Psoas muscle (tissue), 8 donors: ENCODE data around the gene HAS3. TPM values are rescaled to one million over a fixed set of nuclear protein-coding genes. Genes with fewer than 3 reads are reported as not detected.
"Not testable (repeated sequence)": the region's sequence is repeated elsewhere in the genome, so short reads cannot be mapped to it uniquely, and the experiment has no call there.

Source experiments
- ATAC-seq, 4 donors: fragments of 200-7000 bp; cut with Tn5 transposase; one replicate each; pipeline ENCODE4 v1.9.1; 2020; ENCODE audit warnings: moderate library complexity in 3 of 4, mild to moderate bottlenecking in 2 of 4
- DNase-seq, 2 donors: peaks; one replicate each; pipeline ENCODE4 v3.0.0-alpha.2; 2020
- H3K27ac ChIP-seq: fragments of 200-600 bp; one replicate; pipeline ENCODE4 v1.8.0; 2022
- H3K27me3 ChIP-seq, 3 donors: fragments of 200-600 bp in 1 of 3; one replicate each; pipeline versions ENCODE4 v1.6.1 to v1.8.0; 2013 to 2022; ENCODE audit warnings: low read length in 2 of 3, mild to moderate bottlenecking in 2 of 3, moderate library complexity in 1 of 3; ENCODE audit not compliant: insufficient read depth in 3 of 3
- H3K36me3 ChIP-seq, 2 donors: fragments of 200-600 bp in 1 of 2; one replicate each; pipeline versions ENCODE4 v1.6.1 to v1.8.0; 2013 to 2022; ENCODE audit warnings: low read depth in 1 of 2, mild to moderate bottlenecking in 1 of 2, moderate library complexity in 1 of 2; ENCODE audit not compliant: insufficient read depth in 1 of 2
- H3K4me1 ChIP-seq: fragments of 200-600 bp; one replicate; pipeline ENCODE4 v1.8.0; 2022
- H3K4me3 ChIP-seq: fragments of 200-600 bp; one replicate; pipeline ENCODE4 v1.8.0; 2022; ENCODE audit warnings: mild to moderate bottlenecking
- H3K9me3 ChIP-seq: fragments of 200-600 bp; one replicate; pipeline ENCODE4 v1.8.0; 2022
- WGBS, 3 donors: extraction: QIAGEN DNeasy Blood & Tissue Kit; methylation state at CpG; one replicate each; pipeline versions ENCODE4 v1.1.6 to v1.1.7; 2013; 5-methylcytosine and 5-hydroxymethylcytosine counted together
- intact Hi-C, 2 donors: fragments of 100-400 bp; cut with DNase I; formaldehyde crosslinking; loops; one replicate each; pipeline versions ENCODE4 v1.11.0 to v1.14.2; 2022
- polyA plus RNA-seq, 3 donors: library from polyadenylated mRNA; stranded (reverse); fragments of 200-250 nt; gene quantifications; one replicate each; pipeline ENCODE4 v1.2.3, GENCODE V29; 2013
- total RNA-seq, 4 donors: library from RNA; stranded (reverse); fragmentation: NEBNext Ultra II Directional in 2 of 4; extraction: Animal tissue kit (Norgen Biotek cat#: 25700) in 2 of 4; gene quantifications; one replicate each; pipeline versions ENCODE4 v1.2.1 to v1.2.4, GENCODE V29; 2021 to 2023
- TF ChIP-seq, protein P1 (sequence below): fragments of 200-600 bp; IDR thresholded peaks from one replicate; pipeline ENCODE4 v1.8.0; 2022; ENCODE audit warnings: antibody characterized with exemption
- donor health status: healthy with polysubstance abuse.
- donor health status: DM: no; HTN: no; CAD: no; lungs with moderate emphysema.
- donor health status: Bipolar disorder and iron deficiency.
- donor health status: healthy.
- donor health status: DM: yes; HTN: yes; CAD: no.
- donor health status: DM: no; HTN: no; CAD: no.
- donor health status: DM: no; HTN: no; CAD: no.
- donor health status: DM: yes; HTN: yes; CAD: no.

The HAS3 gene
- total and polyA plus RNA-seq, 7 donors: 0.40 to 1.8 (median 0.86) TPM

DNA sequence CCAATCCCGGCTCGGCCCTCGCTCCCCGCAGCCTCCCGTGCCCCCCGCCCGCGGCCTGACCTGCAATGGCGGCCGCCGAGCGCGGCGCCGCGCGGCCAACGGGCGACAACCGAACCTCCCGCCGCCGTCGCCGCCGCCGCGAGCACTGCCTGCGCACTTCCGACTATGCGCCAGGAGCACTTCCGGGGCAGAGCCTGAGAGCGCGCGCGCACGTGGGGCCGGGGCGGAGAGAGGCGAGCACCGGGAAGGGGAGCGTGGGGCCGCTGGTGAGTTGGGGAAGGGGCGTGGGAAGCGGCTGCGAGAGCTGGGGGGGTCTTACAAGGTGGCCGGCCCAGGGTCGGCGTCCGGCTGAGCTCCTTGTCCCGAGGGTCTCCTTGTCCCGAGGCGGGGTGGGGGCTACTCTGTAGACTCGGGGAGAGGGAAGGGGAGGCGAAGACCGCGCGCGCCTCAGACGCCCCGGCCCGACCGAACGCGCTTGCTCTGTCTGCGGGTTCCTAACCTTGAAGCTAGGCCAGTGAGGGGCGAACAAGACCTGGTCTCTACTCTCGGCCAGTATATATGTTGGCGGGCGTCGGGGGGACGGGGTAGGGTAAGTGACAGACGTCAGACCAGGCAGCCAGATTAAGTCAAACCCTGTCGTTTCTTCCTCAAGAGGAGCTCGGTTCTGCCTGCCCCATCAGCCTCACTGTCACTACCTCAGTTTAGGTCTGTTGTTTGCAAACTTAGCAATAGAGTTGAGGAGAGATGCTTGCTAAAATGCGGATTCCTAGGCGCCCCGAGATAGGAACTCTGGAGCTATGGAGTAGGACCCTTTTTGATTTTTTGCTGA lies 27.2 kb downstream of the HAS3 start, which contains the start of the genes CHTF8 and UTP4:
TSS of gene CHTF8 (minus strand) at position 165 of the 829 bp plus-strand sequence. CDS start 11,130 bp downstream, outside the sequence.
TSS of gene UTP4 (plus strand) at position 226 of the 829 bp plus-strand sequence. CDS start 811 bp downstream, outside the sequence.
- peak within 1 kb of the TSS; percentile 94 for H3K4me3 ChIP-seq
- no peaks in the 10 kb centered on the region for H3K27me3 ChIP-seq
- ATAC-seq (peak; percentile 95 to 97 (median 96)), DNase-seq (peak; percentile 89 to 94)
- H3K4me1 ChIP-seq: peaks cover 17% of the 10 kb centered on the region
- H3K9me3 ChIP-seq: no peaks in the 10 kb centered on the region
- H3K36me3 ChIP-seq: peaks cover 0 to 33% of the 10 kb centered on the region in 2 donors
- WGBS, 3 donors: 1% methylated on average over 49 to 78 of the region's 78 CpGs
- TF ChIP-seq, protein P1, sequence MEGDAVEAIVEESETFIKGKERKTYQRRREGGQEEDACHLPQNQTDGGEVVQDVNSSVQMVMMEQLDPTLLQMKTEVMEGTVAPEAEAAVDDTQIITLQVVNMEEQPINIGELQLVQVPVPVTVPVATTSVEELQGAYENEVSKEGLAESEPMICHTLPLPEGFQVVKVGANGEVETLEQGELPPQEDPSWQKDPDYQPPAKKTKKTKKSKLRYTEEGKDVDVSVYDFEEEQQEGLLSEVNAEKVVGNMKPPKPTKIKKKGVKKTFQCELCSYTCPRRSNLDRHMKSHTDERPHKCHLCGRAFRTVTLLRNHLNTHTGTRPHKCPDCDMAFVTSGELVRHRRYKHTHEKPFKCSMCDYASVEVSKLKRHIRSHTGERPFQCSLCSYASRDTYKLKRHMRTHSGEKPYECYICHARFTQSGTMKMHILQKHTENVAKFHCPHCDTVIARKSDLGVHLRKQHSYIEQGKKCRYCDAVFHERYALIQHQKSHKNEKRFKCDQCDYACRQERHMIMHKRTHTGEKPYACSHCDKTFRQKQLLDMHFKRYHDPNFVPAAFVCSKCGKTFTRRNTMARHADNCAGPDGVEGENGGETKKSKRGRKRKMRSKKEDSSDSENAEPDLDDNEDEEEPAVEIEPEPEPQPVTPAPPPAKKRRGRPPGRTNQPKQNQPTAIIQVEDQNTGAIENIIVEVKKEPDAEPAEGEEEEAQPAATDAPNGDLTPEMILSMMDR: no peak
- intact Hi-C loops: loop anchor here in 1 of 2 donors (5.0 kb wide), 1 partner anchor 605 kb away; no protein-coding TSS in a partner anchor
- H3K27ac ChIP-seq: peak within 1 kb of the TSS; percentile 90

DNA sequence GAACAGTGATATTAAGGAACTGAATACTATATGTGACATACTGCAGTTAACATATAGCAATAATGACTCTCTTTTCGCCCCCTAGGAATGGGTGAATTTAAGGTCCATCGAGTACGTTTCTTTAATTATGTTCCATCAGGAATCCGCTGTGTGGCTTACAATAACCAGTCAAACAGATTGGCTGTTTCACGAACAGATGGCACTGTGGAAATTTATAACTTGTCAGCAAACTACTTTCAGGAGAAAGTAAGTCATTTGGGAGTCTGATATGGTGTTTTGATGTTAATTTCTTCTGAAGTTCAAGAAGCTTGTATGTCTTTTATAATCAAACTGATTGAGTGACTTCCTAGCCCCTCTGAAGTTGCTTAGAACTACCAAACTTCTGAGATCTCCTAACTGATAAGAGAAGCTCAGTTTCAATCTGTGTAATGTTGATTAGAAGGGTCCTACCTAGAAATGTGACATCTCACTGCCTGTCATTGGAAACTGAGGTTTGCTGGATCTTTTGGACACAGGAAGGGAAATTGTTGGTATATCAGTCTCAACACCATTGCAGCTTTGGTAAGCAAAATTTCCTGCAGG lies 28.0 kb downstream of the HAS3 start:
- Histone ChIP-seq H3K4me1 (peaks cover 17% of the 10 kb centered on the region), H3K27me3 (no peaks in the 10 kb centered on the region), H3K36me3 (peaks cover 3 to 38% of the 10 kb centered on the region in 2 donors), H3K27ac (no peak overlapping the region), H3K9me3 (no peaks in the 10 kb centered on the region), H3K4me3 (peak overlapping the region; percentile 94)
- WGBS, 3 donors: 30 to 36% (median 36%) methylated on average over 5 of the region's 5 CpGs
- intact Hi-C loops: loop anchor here in 1 of 2 donors (5.0 kb wide), 1 partner anchor 606 kb away; no protein-coding TSS in a partner anchor
- TF ChIP-seq, protein P1: no peak
- DNase-seq: no peak
- no peak for ATAC-seq

DNA sequence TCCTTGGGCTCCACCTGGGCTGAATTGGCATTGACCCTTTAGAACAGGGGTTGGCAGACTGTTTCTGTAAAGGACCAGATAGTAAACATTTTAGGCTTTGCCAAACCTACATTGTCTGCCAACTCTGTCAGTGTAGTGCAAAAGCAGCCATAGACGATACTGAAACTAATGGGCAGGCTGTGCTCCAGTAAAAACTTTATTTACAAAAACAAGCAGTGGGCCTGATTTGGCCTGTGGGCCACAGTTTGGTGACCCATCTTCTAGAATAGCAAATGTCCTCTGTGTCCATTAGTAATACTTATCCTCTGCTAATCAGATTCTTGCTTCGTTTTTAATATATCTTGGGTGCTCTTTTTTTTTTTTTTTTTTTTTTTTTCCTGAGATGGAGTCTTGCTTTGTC lies 33.2 kb downstream of the HAS3 start:
- peaks cover 6% of the 10 kb centered on the region for H3K4me1 ChIP-seq
- peaks cover 14 to 82% of the 10 kb centered on the region in 2 donors for H3K36me3 ChIP-seq
- WGBS, 3 donors: 69 to 74% (median 73%) methylated on average over 2 of the region's 2 CpGs
- H3K9me3 ChIP-seq: no peaks in the 10 kb centered on the region
- H3K27me3 ChIP-seq: no peaks in the 10 kb centered on the region
- no peak overlapping the region for H3K27ac ChIP-seq
- ATAC-seq (no peak), DNase-seq (no peak)
- TF ChIP-seq, protein P1: no peak
- intact Hi-C loops: no loop called here
- H3K4me3 ChIP-seq: no peak overlapping the region

DNA sequence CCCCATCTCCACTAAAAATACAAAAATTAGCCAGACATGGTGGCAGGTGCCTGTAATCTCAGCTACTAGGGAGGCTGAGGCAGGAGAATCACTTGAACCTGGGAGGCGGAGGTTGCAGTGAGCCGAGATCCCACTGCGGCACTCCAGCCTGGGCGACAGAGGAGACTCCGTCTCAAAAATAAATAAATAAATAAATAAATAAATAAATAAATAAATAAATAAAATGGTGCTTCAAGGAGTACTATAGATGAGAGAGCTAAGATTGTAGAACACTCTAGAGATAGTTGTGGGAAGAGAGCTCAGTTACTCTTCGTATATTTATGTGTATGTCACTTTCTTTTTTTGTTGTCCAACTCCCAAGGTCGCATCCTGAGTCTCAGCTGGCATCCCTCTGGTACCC lies 34.0 kb downstream of the HAS3 start:
- ATAC-seq, H3K27me3 ChIP-seq, H3K27ac ChIP-seq, DNase-seq, H3K4me1 ChIP-seq, intact Hi-C loops, H3K9me3 ChIP-seq, H3K4me3 ChIP-seq: not testable (repeated sequence)
- WGBS, 3 donors: 94 to 98% (median 94%) methylated on average over 7 of the region's 7 CpGs
- H3K36me3 ChIP-seq: peaks cover 17 to 82% of the 10 kb centered on the region in 2 donors

DNA sequence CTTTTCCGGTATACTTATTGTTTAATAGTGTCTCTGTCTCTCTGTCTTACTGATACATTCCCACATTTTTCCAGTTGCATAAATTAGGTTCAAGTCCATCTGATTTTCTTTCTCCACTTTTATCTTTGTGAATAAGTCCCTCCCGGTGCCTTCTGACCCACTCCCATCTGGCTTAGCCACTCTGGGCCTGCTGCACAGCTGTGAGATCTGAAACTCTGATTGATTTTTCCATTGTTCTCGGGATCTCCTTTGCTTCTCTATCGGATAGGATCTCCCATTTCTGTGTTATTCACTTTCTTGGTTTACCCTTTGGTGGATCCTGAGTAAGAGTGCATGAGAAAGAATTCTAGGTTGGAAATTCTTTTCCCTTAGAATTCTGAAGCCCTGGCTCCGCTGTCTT lies 35.6 kb downstream of the HAS3 start:
- no peaks in the 10 kb centered on the region for H3K9me3 ChIP-seq
- H3K4me3 ChIP-seq: no peak overlapping the region
- peaks cover 18 to 94% of the 10 kb centered on the region in 2 donors for H3K36me3 ChIP-seq
- intact Hi-C loops: no loop called here
- H3K27me3 ChIP-seq: no peaks in the 10 kb centered on the region
- TF ChIP-seq, protein P1: no peak
- DNase-seq (no peak), ATAC-seq (no peak)
- WGBS, 3 donors: 87 to 91% (median 90%) methylated on average over 5 of the region's 5 CpGs
- no peak overlapping the region for H3K27ac ChIP-seq
- H3K4me1 ChIP-seq: no peaks in the 10 kb centered on the region
